Fibroblast of mammary gland (primary cell): ENCODE measurements around the gene RPL10.

Source experiments
- DNase-seq: peaks from one replicate; pipeline ENCODE4 v3.0.0-alpha.2; 2010; ENCODE audit warnings: low read depth
- H3K4me3 ChIP-seq: 2 replicates; pipeline ENCODE4 v1.5.1; 2011; ENCODE audit warnings: low read depth, mild to moderate bottlenecking, low read length, moderate library complexity; ENCODE audit not compliant: control insufficient read depth
- TF ChIP-seq, protein P1 (sequence below): conservative IDR thresholded peaks from 2 replicates; pipeline ENCODE4 v1.5.1; 2011; ENCODE audit warnings: low read depth, low read length, inconsistent platforms; ENCODE audit not compliant: control insufficient read depth, insufficient read depth

RPL10 gene

DNA sequence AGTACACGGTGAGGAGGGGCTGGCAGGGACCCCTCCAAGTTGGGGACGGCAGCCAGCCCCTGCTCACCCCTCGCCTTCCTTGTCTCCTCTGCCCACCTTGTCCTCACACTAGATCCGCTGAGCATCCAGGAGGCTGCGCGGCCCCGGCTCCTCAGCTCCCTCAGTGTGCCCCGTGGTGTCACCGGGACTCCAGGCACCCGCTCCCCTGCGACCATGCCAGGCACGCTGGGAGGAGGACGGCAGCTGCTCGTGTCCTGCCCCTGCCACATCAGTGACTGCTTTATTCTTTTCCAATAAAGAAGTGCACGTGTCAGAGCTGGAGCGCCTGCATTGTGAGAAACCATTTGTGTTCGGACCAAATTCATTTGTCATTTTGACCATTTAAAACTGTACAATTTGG is 52.1 kb downstream of the RPL10 start:
- H3K4me3 ChIP-seq: no peak overlapping the region
- TF ChIP-seq, protein P1, sequence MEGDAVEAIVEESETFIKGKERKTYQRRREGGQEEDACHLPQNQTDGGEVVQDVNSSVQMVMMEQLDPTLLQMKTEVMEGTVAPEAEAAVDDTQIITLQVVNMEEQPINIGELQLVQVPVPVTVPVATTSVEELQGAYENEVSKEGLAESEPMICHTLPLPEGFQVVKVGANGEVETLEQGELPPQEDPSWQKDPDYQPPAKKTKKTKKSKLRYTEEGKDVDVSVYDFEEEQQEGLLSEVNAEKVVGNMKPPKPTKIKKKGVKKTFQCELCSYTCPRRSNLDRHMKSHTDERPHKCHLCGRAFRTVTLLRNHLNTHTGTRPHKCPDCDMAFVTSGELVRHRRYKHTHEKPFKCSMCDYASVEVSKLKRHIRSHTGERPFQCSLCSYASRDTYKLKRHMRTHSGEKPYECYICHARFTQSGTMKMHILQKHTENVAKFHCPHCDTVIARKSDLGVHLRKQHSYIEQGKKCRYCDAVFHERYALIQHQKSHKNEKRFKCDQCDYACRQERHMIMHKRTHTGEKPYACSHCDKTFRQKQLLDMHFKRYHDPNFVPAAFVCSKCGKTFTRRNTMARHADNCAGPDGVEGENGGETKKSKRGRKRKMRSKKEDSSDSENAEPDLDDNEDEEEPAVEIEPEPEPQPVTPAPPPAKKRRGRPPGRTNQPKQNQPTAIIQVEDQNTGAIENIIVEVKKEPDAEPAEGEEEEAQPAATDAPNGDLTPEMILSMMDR: no peak
- no peak for DNase-seq
